Hepatic stellate cell (primary cell): ENCODE measurements around the gene PAFAH2.
"Not testable (repeated sequence)": the region's sequence is repeated elsewhere in the genome, so short reads cannot be mapped to it uniquely, and the experiment has no call there.

Source experiments
- DNase-seq: peaks from one replicate; pipeline ENCODE4 v3.0.0; 2011; ENCODE audit warnings: low spot score

Gene PAFAH2

DNA sequence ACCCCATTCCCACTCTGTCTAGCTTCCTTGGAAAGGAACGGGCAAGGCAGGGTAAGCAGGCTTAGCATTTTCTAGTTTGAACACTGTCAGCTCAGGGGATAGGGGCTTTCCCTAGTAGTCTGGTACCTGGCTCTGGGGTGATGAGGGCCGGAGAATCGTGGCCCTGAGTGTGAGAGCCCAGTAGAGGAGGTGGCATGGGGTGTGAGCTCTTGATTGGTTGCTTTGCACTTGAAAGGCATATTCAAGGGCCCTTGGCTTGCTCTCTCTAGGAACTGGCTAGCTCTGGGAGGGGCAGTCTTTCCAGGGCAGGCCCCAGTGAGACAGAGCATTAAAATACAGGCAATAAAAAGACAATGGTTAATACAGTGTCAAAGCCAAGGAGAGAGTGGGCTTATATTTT, 13.0 kb upstream of the PAFAH2 start:
- DNase-seq, result no peak

DNA sequence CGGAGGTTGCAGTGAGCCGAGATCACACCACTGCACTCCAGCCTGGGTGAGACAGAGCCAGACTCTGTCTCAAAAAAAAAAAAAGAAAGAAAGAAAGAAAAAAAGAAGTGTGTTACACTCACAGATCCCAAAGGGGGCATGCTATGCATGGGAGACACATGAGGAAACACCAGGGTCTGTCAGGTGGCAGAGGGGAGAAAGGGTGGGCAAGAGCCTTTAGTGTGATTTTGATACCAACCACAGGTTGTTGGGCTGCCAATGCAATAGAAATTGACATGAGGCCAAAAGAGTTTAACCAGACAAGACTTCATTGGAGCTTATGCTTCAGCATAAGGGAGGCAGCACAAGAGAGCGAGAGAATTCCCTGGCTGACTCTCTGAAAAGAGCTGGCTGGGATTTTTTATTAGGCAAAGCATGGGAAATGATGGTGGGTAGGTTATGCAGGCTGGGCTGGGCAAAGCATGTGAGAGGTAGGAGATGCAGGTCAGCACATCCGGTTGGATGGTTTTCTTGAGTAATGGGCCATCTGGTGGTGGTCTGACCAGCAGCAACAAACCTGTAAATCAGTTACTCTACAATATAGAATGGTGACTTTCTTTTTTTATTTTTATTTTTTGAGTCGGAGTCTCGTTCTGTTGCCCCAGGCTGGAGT, 12.1 kb upstream of the PAFAH2 start:
- no peak for DNase-seq

GRCh38 chr1:26006710-26007109, 8.8 kb upstream of the PAFAH2 start:
- DNase-seq, result no peak

GRCh38 chr1:26005434-26006105, 7.7 kb upstream of the PAFAH2 start:
- DNase-seq, result no peak

- no peak for DNase-seq
These were observed 5.9 kb upstream of the PAFAH2 start for GRCh38 chr1:26003756-26004155.

DNA sequence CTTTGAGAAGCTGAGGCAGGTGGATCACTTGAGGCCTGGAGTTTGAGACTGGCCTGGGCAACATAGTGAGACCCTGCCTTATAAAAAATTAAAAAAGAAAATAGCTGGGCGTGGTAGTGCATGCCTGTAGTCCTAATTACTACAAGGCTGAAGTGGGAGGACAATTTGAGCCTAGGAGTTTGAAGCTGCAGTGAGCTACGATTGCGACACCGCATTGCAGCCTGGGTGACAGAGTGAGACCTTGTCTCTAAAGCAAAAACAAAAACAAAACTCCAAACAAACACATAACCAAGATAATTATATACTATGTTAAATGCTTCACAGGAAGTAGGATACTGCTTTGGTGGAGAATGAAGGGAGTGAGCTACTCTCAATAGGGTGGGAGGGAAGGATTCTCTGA, 5.4 kb upstream of the PAFAH2 start:
- DNase-seq, result no peak

GRCh38 chr1:25999041-25999800, 1.4 kb upstream of the PAFAH2 start:
- DNase-seq, result no peak

- DNase-seq, result peak; percentile 48
These were observed 666 bp downstream of the PAFAH2 start for GRCh38 chr1:25996966-25997827.

DNA sequence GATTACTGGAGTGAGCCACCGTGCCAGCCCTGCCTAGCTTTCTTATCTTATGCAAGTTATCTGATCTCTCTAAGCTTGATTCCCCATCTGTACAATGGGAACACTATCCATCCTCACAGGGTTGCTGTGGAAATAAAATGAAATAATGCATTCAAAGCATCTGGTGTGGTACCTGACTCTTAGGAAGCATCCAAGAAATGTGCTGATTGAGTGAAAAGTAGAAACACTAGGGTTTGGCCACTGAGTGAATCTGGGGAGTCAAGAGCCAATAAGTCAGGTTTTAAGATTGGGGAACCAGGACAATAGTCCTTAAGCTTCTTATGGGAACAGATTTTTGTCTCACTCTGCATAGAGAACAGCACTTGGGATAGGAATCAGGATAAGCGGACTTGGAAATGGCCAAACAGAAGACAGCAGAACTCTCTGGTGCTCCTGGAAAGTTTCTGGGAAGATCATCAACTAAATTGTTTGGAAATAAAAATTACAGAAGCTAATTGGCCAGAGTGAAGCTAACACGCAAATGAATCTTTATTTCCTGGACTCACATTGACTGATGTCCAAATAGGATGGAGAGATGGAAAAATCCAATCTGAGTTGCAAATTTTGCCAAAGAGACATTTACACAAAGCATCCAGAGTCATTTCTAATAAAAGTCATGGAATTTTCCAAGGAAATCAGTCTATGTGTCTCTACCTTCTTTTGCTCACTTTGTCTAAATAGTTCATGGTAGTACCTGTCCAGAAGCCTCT, 3.3 kb downstream of the PAFAH2 start:
- no peak for DNase-seq

DNA sequence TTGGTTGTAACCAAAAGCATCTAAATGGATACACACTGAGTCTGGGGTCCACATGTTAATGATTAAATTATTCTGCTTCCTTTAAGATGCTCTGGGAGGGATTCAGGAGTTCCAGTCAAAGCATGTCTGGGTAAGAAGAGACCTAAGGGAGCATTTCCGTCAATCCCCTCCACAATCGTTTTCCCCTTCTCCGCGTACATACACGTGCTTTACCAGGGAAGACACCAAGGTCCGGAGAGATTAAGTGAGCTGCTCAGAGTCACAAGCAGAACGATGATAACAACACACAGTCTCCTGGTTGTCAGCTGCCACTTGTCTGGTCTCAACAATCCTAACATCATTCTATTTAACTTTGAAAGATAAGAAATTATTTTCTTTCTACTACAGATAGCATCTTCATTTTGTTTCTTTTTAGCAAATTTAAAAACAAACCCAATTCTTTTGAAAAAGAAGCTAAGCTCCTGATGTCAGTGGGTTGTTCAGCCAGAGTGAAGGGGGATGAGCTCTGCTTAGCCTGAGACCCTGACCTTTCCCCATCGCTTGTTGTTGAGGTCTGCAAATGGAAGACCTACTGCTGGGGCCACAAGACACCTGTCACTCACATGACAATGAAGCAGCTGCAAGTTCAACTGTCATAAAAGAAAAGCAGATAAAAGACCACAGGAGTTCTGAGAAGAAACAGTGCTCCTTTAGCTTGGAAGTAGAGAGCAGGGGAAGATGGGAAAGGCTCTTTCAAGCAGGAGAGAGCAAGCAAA, 4.5 kb downstream of the PAFAH2 start:
- DNase-seq, result no peak

- no peak for DNase-seq
These were observed 5.1 kb downstream of the PAFAH2 start for GRCh38 chr1:25992689-25993171.

GRCh38 chr1:25991937-25992688, 5.8 kb downstream of the PAFAH2 start:
- no peak for DNase-seq

DNA sequence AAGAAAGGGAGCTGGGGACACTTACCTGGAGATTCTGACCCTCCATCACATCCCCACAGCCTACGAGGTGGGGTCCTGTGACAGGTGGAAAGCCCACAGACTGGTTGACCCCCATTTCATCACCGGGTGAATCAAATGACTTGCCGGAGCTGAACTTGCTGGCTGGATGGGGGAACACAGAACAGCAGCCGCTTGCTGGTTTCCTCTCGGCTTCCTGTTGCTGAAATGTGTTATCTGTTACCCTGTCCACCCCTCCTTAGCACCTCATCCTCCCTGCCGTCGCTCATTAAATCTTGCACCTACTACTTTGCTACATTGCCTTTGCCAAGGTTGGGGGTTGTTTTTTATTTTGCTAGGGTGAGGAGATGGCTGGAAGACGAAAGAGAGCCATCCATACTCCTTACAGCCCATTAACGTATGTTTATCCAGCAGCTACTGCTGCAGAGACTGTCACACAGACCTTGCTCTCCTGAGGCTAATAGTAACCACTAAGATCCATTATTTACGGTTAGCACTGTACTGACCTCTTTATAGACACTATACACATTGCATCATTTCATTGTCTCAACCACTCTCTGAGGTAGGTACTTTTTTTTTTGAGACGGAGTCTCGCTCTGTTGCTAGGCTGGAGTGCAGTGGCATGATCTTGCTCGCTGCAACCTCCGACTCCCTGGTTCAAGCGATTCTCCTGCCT, 7.0 kb downstream of the PAFAH2 start:
- no peak for DNase-seq

DNA sequence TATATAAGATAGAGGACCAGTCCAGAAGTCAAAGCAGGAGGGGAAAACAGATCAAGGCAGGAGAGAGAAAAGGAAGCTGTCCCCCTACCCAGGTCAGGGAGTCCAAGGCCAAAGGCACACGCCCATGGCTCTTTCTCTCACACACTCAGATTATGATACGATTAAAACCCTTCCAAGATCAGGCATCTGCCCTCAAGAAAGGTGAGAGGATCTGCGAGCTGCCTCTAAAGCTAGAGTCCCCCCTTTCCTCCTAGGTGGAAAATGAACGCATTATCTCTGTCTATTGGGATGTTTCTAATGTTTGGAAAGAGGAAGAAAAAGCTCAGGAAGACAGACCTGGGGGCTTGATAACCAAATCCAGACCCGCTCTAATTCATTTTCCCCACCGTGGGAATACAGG, 7.6 kb downstream of the PAFAH2 start:
- DNase-seq, result no peak

GRCh38 chr1:25989440-25990234, 8.2 kb downstream of the PAFAH2 start:
- no peak for DNase-seq

DNA sequence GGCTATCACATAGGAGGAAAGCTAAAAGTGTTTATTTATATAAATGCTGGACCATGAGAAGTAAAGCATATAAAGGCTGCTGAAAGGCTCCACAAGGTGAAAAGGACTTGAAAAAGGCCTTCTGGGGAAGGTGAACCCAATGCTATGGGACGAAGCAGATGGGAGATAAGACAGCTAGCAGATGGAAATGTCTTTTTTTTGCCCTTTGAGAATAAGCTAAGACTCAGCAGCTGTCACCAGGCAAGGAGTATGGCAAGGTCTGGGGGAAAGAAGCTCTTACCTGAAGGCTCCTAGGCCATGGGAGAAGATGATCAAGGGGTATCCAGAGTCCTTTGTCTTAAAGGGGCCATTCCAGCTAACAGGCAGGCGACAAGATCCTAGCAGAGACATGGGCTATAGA, 9.9 kb downstream of the PAFAH2 start:
- DNase-seq, result no peak

- DNase-seq, result not testable (repeated sequence)
These were observed 11.1 kb downstream of the PAFAH2 start for GRCh38 chr1:25986773-25987172.

DNA sequence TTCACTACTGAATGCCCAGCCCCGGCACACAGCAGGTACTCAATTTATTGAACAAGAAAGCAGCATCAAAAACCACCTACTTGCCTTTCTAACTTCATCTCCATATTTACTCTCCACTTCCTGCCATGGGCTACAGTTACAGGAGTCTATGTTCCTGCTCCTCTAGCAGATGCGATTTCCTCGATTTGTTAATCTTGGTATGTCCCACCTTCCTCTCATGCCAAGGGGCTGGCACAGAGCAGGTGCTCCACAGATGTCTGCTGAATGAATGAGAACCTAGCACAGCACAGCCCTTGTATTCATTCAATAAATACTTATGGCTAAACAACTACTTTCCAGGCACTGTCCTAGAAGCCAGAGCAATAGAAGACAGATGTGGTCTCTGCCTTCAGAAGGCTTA, 12.2 kb downstream of the PAFAH2 start:
- no peak for DNase-seq
